GM18520 (cell line): Measurements from ENCODE around the gene TP53TG5.
A peak's percentile ranks its signal among the peaks of the same experiment; 100 is the strongest.
"Not testable (repeated sequence)": the region's sequence is repeated elsewhere in the genome, so short reads cannot be mapped to it uniquely, and the experiment has no call there.

Source experiments
- ATAC-seq: cut with Tn5 transposase; IDR thresholded peaks from one replicate; pipeline ENCODE4 v1.9.1; 2021; ENCODE audit not compliant: unreplicated experiment

TP53TG5 gene

GRCh38 chr20:45366631-45367030 is 11.5 kb downstream of the TP53TG5 start:
- no peak for ATAC-seq

GRCh38 chr20:45366192-45366591 is 11.9 kb downstream of the TP53TG5 start:
- ATAC-seq = no peak

GRCh38 chr20:45365444-45365970 is 12.6 kb downstream of the TP53TG5 start:
- ATAC-seq = no peak

- no peak for ATAC-seq
Measured at GRCh38 chr20:45363611-45364492, 14.3 kb downstream of the TP53TG5 start.

- ATAC-seq = peak; percentile 87
Measured at GRCh38 chr20:45362804-45363610, 15.1 kb downstream of the TP53TG5 start, which contains the start of gene SYS1. SYS1 (plus strand) TSS chr20:45363156; CDS start chr20:45363532, 376 bp downstream.

- ATAC-seq = no peak
Measured at GRCh38 chr20:45361793-45362192, 16.3 kb downstream of the TP53TG5 start.

GRCh38 chr20:45359406-45360148 is 18.5 kb downstream of the TP53TG5 start:
- ATAC-seq = no peak

- no peak for ATAC-seq
Measured at GRCh38 chr20:45359069-45359405, 19.1 kb downstream of the TP53TG5 start.

GRCh38 chr20:45358282-45359068 is 19.6 kb downstream of the TP53TG5 start:
- ATAC-seq = no peak

GRCh38 chr20:45355209-45356084 is 22.7 kb downstream of the TP53TG5 start:
- no peak for ATAC-seq

GRCh38 chr20:45354423-45355208 is 23.5 kb downstream of the TP53TG5 start:
- no peak for ATAC-seq

GRCh38 chr20:45353746-45354145 is 24.4 kb downstream of the TP53TG5 start:
- ATAC-seq = no peak

- ATAC-seq = no peak
Measured at GRCh38 chr20:45352729-45353128, 25.4 kb downstream of the TP53TG5 start.

- not testable (repeated sequence) for ATAC-seq
Measured at GRCh38 chr20:45350795-45351194, 27.3 kb downstream of the TP53TG5 start.

GRCh38 chr20:45350217-45350616 is 27.9 kb downstream of the TP53TG5 start:
- no peak for ATAC-seq

GRCh38 chr20:45347936-45348778 is 30.0 kb downstream of the TP53TG5 start, which contains the start of gene SDC4:
SDC4 (minus strand) TSS chr20:45348424; CDS start chr20:45348384, 40 bp downstream.
- no peak for ATAC-seq

- ATAC-seq = no peak
Measured at GRCh38 chr20:45347297-45347935, 30.7 kb downstream of the TP53TG5 start.
